T-helper 2 cell (primary cell): ENCODE results near the gene PARD3.
"Not testable (repeated sequence)": the region's sequence is repeated elsewhere in the genome, so short reads cannot be mapped to it uniquely, and the experiment has no call there.

ENCODE experiments used
- DNase-seq, 5 experiments: peaks; one replicate each; pipeline versions ENCODE4 v3.0.0 to v3.0.0-alpha.2; 2012 to 2022

PARD3 gene

DNA sequence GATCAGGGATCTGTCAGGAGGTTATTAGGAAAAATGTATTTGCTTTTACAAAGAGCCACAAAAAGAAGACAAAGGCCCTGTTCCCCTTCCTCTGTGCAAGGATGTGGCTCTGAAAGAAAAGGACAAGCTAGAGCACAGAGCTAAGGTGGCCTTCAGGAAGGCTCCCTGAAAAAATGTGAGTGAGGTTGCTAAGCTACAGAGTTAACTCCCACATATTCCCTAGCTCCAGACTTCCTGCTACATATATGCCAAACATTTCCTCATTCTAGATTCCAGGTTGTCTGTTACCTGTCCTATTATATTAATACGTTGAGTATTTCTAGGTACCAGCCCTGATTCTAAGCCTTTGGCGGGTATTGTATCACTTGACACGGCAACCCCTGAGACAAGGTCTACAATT is 369.0 kb downstream of the PARD3 start:
- DNase-seq = no peak

- DNase-seq = no peak
These were observed 370.6 kb downstream of the PARD3 start for GRCh38 chr10:34444223-34445183.

GRCh38 chr10:34439386-34439785 is 375.7 kb downstream of the PARD3 start:
- DNase-seq = not testable (repeated sequence)

- DNase-seq = no peak
These were observed 376.4 kb downstream of the PARD3 start for GRCh38 chr10:34438741-34439140.

DNA sequence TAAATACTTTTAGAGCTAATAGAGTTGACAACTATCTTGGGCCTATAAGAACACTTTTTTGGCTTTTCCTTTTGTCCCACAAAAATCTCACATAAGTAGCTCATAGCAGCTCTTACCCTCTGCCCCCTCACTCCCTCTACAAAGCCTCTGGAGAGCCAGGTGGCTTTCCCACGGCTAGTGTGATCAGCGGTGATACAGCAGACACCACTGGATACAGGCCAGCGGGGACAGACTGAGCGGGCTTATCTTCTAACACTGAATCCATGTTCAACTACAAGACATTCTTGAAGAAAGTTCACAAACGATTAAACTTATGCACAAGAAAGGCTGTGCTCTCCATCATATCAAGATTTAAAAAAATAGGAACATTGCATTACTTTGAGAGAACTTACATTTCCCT is 377.2 kb downstream of the PARD3 start:
- no peak for DNase-seq

DNA sequence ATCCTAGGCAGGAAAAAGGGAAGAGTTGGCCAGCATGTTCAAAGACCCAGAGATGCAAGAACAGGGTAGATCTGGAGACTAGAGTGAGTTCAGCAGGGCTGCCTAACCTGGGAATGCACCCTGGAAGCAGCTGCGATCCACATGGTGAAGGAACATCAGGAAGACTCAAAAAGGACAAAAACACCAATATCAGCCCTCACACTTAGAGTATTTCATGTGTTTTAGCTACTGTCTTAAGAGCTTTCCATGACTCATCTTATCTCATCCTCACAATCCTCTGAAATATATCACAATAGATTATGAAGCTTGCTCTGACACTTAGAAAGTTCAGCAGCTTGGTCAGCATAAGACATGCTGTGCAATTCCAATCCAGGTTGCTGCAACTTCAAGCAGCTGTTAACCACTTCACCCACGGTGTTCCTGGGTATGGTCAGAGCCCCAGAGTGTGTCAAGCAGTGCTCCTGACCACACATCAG is 380.9 kb downstream of the PARD3 start:
- DNase-seq = no peak

DNA sequence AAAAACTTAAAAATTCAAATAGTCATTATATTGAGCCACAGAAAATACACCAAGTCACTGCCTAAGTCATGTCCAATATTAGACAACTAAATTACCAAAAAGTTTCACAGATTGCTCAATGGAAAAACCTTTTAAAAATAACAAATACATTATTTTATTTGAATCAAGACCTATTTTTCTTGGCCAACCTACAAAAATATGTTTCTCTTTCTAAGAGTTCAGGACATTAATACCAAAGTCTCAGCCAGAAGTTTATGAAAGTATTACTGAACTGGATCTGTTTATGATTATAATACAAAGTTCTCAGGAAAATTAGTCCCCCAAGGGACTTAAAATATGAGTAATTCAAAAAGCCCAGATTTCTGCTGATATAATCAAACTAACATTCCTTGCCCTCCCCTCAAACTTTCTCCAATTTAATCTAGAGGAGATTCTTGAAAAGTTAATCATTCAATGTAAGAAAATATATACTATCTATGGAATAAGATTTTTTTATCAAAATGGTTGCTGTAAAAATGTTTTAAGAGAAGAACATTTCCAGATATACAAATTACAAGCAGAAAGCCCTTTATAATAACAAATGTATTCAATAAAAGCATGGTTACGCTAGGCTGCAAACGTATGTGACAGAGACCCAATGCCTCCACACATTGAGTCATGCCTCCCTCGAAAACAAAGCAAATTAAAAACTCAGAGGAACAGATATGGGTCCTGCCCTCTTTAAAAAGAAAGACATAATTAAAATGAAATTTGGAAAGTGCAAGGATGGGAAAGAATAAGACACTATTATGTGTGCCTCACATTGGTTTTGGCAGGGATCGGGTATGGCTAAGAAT is 381.6 kb downstream of the PARD3 start:
- DNase-seq = no peak

DNA sequence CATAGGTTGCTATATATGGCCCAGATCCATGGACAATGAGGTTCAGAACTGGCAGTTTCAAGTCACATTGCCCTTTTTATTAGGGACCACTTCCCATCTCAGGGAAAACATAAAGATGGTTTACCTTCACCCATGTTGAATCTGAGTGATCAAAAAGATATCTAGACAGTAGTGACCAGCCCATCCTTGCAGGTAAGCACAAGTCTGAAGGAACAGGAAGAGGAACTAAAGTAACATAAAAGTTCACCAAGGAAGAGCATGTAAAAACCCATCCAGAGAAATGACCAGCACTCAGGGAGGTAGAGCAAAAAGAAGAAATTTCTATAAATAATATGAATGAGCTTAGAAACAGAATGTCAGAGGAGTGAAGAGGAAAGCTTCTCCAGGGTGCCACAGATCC is 382.5 kb downstream of the PARD3 start:
- DNase-seq = no peak

- no peak for DNase-seq
These were observed 384.4 kb downstream of the PARD3 start for GRCh38 chr10:34430685-34431084.

DNA sequence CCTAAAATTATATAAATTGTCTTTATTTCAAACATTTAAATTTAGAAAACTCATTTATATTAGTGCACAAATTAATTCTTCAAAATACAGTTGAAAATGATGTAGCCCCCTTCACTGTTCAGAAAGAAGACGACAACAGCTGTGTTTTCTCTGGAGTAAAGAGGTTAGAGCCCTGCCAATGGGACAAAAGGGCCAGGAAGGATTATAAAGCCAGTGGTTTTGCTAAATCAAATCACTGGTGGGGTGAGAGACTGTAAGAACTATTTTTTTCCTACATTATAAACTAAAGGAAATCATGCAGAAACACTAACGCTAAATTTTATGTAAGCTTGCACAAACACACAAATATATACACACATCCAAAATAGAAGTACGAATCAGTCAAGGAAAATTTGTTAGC is 386.6 kb downstream of the PARD3 start:
- DNase-seq = no peak

DNA sequence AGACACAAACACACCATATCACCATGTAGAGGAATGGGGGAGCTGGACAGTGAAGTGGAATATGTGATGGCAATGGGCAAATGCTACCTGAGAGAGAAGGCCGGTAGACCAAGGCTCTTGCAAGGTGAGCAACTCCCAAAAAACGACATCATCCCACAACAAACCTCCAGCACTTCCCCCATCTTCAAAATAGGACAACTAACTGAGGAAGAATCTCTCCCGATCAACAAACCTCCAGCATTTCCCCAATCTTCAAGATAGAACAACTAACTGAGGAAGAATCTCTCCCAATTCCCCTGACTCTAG is 387.2 kb downstream of the PARD3 start:
- no peak for DNase-seq

GRCh38 chr10:34427158-34427910 is 387.8 kb downstream of the PARD3 start:
- not testable (repeated sequence) for DNase-seq

DNA sequence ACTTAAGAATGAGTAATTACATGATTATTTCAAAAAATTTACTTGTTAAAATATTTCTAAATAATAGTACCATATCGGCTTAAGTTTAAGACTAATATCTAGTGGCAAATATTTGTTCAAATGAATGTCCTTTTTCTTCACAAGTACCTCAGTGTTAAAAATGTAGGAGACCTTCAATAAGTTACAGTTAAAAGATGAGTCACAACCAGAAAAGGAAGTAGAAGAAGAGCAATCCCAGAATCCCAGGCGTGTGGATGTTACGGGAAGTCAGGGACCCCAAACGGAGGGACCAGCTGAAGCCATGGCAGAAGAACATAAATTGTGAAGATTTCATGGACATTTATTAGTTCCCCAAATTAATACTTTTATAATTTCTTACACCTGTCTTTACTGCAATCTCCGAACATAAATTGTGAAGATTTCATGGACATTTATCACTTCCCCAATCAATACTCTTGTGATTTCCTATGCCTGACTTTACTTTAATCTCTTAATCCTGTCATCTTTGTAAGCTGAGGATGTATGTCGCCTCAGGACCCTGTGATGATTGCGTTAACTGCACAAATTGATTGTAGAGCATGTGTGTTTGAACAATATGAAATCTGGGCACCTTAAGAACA is 388.4 kb downstream of the PARD3 start:
- not testable (repeated sequence) for DNase-seq

DNA sequence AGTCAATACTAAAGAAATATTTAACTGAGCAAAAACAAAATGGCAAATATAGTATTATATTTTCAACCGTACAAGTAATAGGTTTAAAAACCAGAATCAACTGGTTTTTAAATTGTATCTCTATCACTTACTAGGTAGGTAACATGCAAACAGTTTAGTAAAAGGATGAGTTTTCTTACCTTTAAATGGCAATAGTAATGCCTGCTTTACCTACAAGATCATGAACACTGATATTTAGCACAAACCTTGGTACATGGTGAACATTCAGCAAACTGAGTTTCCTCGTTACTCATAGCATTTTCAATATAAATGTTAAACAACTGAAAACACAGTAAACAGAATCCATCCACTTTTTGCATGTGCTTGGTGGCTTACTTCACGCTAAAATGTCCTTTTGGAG is 389.1 kb downstream of the PARD3 start:
- DNase-seq = no peak

DNA sequence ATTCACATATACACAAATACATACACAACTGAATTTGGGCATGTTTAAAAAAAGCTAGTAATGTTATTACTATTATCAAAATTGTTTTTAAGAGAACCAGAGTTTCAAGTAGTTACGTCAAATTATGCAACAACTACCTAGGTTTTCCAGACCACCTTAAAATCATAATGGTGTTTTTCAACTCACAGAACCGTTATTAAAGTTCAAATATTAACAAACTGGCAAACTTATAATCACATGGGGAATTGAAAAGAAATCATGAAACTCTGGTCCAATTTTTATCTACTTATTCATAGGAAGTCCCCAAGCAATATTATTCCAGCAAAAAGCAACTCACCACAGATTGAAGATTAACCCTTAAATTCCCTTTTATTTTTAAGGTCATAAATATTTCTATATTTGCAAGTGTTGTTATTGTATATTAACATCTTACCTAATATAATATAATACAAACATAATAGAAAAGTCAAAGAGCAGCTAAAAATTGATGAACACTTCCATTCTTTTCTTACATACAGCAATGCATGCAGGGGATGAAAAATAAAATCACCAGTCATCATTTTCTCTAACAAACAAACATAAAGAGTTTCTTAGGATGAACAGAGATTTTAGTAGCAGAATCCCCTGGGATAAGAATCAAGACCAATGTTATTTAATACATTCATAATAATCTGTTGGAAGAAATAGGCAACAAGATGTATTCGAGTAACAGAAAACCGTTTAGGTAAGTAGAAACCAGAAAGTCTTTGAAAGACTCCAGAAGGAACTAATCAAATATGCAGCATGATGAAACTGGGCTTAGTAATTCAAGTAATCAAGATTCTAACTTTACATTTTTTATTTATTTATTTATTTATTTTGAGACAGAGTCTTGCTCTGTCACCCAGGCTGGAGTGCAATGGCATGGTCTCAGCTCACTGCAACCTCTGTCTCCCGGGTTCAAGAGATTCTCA is 391.1 kb downstream of the PARD3 start:
- DNase-seq = no peak

DNA sequence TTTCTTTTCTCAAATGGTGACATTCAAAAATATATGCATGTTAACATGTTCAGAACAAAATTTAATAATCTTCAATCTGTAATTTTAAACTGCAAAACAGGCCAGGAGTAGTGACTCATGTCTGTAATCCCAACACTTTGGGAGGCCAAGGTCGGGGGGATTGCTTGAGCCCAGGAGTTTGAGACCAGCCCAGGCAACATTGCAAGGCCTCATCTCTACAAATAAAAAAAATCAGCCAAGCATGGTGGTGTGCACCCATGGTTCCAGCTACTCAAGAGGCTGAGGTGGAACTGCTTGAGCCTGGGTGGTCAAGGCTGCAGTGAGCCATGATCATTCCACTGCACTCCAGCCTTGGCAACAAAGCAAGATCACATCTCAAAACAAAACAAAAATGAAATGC is 394.3 kb downstream of the PARD3 start:
- no peak for DNase-seq

- DNase-seq = no peak
These were observed 394.8 kb downstream of the PARD3 start for GRCh38 chr10:34420273-34420672.

- DNase-seq = no peak
These were observed 400.1 kb downstream of the PARD3 start for GRCh38 chr10:34415039-34415438.

- DNase-seq = no peak
These were observed 401.1 kb downstream of the PARD3 start for GRCh38 chr10:34413756-34414587.

- no peak for DNase-seq
These were observed 401.9 kb downstream of the PARD3 start for GRCh38 chr10:34413214-34413613.
